ENCODE measurements around the gene PLA2G4E. TPM values are rescaled to one million over a fixed set of nuclear protein-coding genes. Genes with fewer than 3 reads are reported as not detected.

PLA2G4E gene
- total RNA-seq, 1 experiment from 2014 or later: not detected

- H3K9me3 ChIP-seq (ENCODE audit: insufficient read depth, low read depth): no peaks in the 10 kb centered on the region
- H4K20me1 ChIP-seq (ENCODE audit: insufficient read depth): no peaks in the 10 kb centered on the region
- ChIA-PET CTCF (no interaction called here), POLR2A (ENCODE audit: unreplicated experiment) (no interaction called here)
- H3F3A ChIP-seq (ENCODE audit: insufficient read depth, low read depth): peaks cover 13% of the 10 kb centered on the region; the same call in 1 of the 2 replicates
- no peak overlapping the region for H3K4me3 ChIP-seq
- H3K4me2 ChIP-seq: no peak overlapping the region
- no peak overlapping the region for H3K27ac ChIP-seq
- H3K9me2 ChIP-seq (ENCODE audit: insufficient read depth): no peaks in the 10 kb centered on the region
- H3K36me3 ChIP-seq (ENCODE audit: low read depth): no peaks in the 10 kb centered on the region
- intact Hi-C loops (cut with micrococcal nuclease; ENCODE audit: unreplicated experiment): no loop called here
- no peak for DNase-seq
- H2AFZ ChIP-seq: no peak overlapping the region
- H3K79me2 ChIP-seq (ENCODE audit: low read depth): no peaks in the 10 kb centered on the region
- no TSS peak for BruUV-seq (replicated peaks)
- TF ChIP-seq CTCF (conservative IDR thresholded peaks at IDR 0.05) (no peak), EZH2 (IDR thresholded peaks at IDR 0.05; ENCODE audit: low read depth) (no peak)
- peaks cover 35% of the 10 kb centered on the region for H3K4me1 ChIP-seq (replicated peaks; ENCODE audit: insufficient read depth)
- H3K27me3 ChIP-seq (ENCODE audit: insufficient read depth, low read depth): no peaks in the 10 kb centered on the region
Measured at GRCh38 chr15:42048080-42048820, 27.4 kb upstream of the PLA2G4E start.

- Histone ChIP-seq H4K20me1 (ENCODE audit: insufficient read depth) (no peaks in the 10 kb centered on the region), H3K27ac (peak overlapping the region; percentile 74), H2AFZ (no peak overlapping the region), H3K27me3 (ENCODE audit: insufficient read depth, low read depth) (no peaks in the 10 kb centered on the region), H3K9me2 (ENCODE audit: insufficient read depth) (no peaks in the 10 kb centered on the region), H3F3A (ENCODE audit: insufficient read depth, low read depth) (peaks cover 13% of the 10 kb centered on the region; the same call in 1 of the 2 replicates), H3K36me3 (ENCODE audit: low read depth) (no peaks in the 10 kb centered on the region), H3K4me1 (replicated peaks; ENCODE audit: insufficient read depth) (peaks cover 35% of the 10 kb centered on the region), H3K9me3 (ENCODE audit: insufficient read depth, low read depth) (no peaks in the 10 kb centered on the region), H3K79me2 (ENCODE audit: low read depth) (no peaks in the 10 kb centered on the region), H3K4me2 (peak overlapping the region; percentile 67), H3K4me3 (no peak overlapping the region)
- TF ChIP-seq EZH2 (IDR thresholded peaks at IDR 0.05; ENCODE audit: low read depth) (no peak), CTCF (conservative IDR thresholded peaks at IDR 0.05) (no peak)
- BruUV-seq (replicated peaks): no TSS peak
- peak; percentile 35 to 95 for DNase-seq
- ChIA-PET CTCF (interaction anchor here (0.5 to 1.0 kb wide), 3 partner anchors 11 to 249 kb away, joined by 3 to 5 read pairs (median 4); partner anchors contain the start of gene EHD4), POLR2A (ENCODE audit: unreplicated experiment) (interaction anchor here (0.5 to 1.1 kb wide), 4 partner anchors 11 to 1077 kb away, joined by 3 to 10 read pairs (median 5); no protein-coding TSS in a partner anchor)
- intact Hi-C loops (cut with micrococcal nuclease; ENCODE audit: unreplicated experiment): no loop called here
Measured at GRCh38 chr15:42046597-42046996, 25.8 kb upstream of the PLA2G4E start.

- H4K20me1 ChIP-seq (ENCODE audit: insufficient read depth): no peaks in the 10 kb centered on the region
- no TSS peak for BruUV-seq (replicated peaks)
- no peaks in the 10 kb centered on the region for H3K79me2 ChIP-seq (ENCODE audit: low read depth)
- H3K4me3 ChIP-seq: no peak overlapping the region
- intact Hi-C loops (cut with micrococcal nuclease; ENCODE audit: unreplicated experiment): no loop called here
- peaks cover 13% of the 10 kb centered on the region; the same call in 1 of the 2 replicates for H3F3A ChIP-seq (ENCODE audit: insufficient read depth, low read depth)
- CTCF ChIA-PET: no interaction called here
- no peak overlapping the region for H3K4me2 ChIP-seq
- H2AFZ ChIP-seq: no peak overlapping the region
- TF ChIP-seq EZH2 (IDR thresholded peaks at IDR 0.05; ENCODE audit: low read depth) (no peak), CTCF (conservative IDR thresholded peaks at IDR 0.05) (no peak)
- H3K9me3 ChIP-seq (ENCODE audit: insufficient read depth, low read depth): no peaks in the 10 kb centered on the region
- no peaks in the 10 kb centered on the region for H3K36me3 ChIP-seq (ENCODE audit: low read depth)
- peaks cover 35% of the 10 kb centered on the region for H3K4me1 ChIP-seq (replicated peaks; ENCODE audit: insufficient read depth)
- DNase-seq: no peak
- no peaks in the 10 kb centered on the region for H3K27me3 ChIP-seq (ENCODE audit: insufficient read depth, low read depth)
- H3K9me2 ChIP-seq (ENCODE audit: insufficient read depth): no peaks in the 10 kb centered on the region
- POLR2A ChIA-PET (ENCODE audit: unreplicated experiment): no interaction called here
- no peak overlapping the region for H3K27ac ChIP-seq
Measured at GRCh38 chr15:42045211-42045615, 24.4 kb upstream of the PLA2G4E start.

Data from PC-9 (cell line).